Hepatocyte (in vitro differentiated cells): Measurements from ENCODE around the gene ELOVL1.

Experiments
- EZH2 ChIP-seq: fragments of 200-600 bp; sonication (generic); IDR thresholded peaks from 2 replicates; pipeline ENCODE4 v1.6.1; 2016; ENCODE audit warnings: antibody characterized with exemption, mild to moderate bottlenecking, borderline replicate concordance
- EZH2phosphoT487 ChIP-seq: fragments of 200-600 bp; sonication (generic); IDR thresholded peaks from one replicate; pipeline ENCODE4 v1.6.1; 2018; ENCODE audit warnings: antibody characterized with exemption, mild to moderate bottlenecking, low read depth, moderate library complexity; ENCODE audit not compliant: unreplicated experiment, severe bottlenecking
- TF ChIP-seq, protein P1 (sequence below): fragments of 200-600 bp; sonication (generic); IDR thresholded peaks from 2 replicates; pipeline ENCODE4 v1.5.1; 2016; ENCODE audit warnings: antibody characterized with exemption, mild to moderate bottlenecking; ENCODE audit not compliant: poor library complexity

DNA sequence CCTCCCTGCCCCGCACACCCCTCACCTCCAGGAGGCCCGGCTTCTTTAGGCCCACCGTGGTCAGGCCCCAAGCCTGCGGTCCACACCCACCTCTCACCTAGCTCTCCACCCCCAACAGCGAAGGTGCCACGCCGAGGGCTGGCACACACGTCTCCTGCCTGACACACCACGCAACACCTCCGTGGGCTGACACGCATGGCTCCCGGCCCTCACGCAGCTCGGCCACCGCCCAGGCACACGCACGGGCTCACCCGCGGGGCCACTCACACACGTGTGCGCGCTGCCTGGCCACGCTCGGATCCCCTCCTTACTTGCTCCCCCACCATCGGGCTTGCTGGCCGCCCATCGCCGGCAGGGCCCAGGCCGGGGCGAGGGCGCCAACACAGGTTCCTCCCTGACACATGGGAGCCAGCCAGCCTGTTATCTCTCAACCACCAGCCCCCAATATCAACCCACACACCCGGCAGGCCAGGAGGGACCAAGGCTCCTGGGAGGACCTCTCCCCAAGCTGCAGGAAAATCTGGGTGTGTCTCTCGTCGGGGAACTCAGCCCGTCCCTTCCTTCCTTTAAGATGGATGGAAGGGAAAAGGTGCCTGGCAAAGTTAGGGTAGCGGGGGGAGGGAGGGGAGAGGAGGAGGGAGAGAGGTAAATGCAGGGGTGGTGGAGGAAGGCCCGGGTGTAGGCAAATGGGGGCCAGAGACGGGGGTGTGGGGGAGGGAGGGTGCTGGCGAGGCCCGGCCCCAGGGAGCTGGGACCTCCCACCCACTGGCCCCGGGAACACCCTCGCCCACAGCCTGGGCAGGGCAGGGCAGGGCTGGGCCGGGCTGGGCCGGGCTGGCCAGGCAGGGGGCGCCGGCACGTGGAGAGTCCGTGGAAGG is 546 bp downstream of the ELOVL1 start:
- TF ChIP-seq, protein P1, sequence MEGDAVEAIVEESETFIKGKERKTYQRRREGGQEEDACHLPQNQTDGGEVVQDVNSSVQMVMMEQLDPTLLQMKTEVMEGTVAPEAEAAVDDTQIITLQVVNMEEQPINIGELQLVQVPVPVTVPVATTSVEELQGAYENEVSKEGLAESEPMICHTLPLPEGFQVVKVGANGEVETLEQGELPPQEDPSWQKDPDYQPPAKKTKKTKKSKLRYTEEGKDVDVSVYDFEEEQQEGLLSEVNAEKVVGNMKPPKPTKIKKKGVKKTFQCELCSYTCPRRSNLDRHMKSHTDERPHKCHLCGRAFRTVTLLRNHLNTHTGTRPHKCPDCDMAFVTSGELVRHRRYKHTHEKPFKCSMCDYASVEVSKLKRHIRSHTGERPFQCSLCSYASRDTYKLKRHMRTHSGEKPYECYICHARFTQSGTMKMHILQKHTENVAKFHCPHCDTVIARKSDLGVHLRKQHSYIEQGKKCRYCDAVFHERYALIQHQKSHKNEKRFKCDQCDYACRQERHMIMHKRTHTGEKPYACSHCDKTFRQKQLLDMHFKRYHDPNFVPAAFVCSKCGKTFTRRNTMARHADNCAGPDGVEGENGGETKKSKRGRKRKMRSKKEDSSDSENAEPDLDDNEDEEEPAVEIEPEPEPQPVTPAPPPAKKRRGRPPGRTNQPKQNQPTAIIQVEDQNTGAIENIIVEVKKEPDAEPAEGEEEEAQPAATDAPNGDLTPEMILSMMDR, result no peak
- TF ChIP-seq EZH2 (no peak), EZH2phosphoT487 (no peak)
